Pancreas (tissue), 10 donors: ENCODE results near the gene ABCG2. TPM values are rescaled to one million over a fixed set of nuclear protein-coding genes. Genes with fewer than 3 reads are reported as not detected.

ENCODE experiments used
- ATAC-seq, 4 donors: fragments of 200-7000 bp; cut with Tn5 transposase; one replicate each; pipeline versions ENCODE4 v1.8.0 to v1.9.1; 2020; ENCODE audit warnings: mild to moderate bottlenecking in 4 of 4, moderate library complexity in 4 of 4
- DNase-seq, 6 donors: peaks; one replicate each; pipeline ENCODE4 v3.0.0-alpha.2; 2020
- FAIRE-seq: peaks from 2 replicates; lab custom pipeline; 2012; peaks lifted over from hg19 to GRCh38; lab: Jason Lieb, UNC
- H3K27ac ChIP-seq, 4 donors: fragments of 200-600 bp; sonication (generic); 1 replicate in 3 of 4; 2 replicates in 1 of 4; pipeline versions ENCODE4 v1.5.0 to v1.8.0; 2020
- H3K27me3 ChIP-seq, 4 donors: fragments of 200-600 bp; one replicate each; pipeline ENCODE4 v1.8.0; 2021
- H3K36me3 ChIP-seq, 3 donors: fragments of 200-600 bp; sonication (generic) in 1 of 3; one replicate each; pipeline versions ENCODE4 v1.5.0 to v1.8.0; 2020 to 2021
- H3K4me1 ChIP-seq, 3 donors: fragments of 200-600 bp; one replicate each; pipeline ENCODE4 v1.8.0; 2021
- H3K4me3 ChIP-seq, 4 donors: fragments of 200-600 bp; sonication (generic) in 2 of 4; one replicate each; pipeline versions ENCODE4 v1.5.0 to v1.8.0; 2020 to 2021
- H3K9me3 ChIP-seq, 4 donors: fragments of 200-600 bp; one replicate each; pipeline ENCODE4 v1.8.0; 2021
- WGBS, 2 donors: extraction: QIAGEN DNeasy Blood & Tissue Kit; methylation state at CpG; one replicate each; pipeline ENCODE4 v1.1.7; 2013; 5-methylcytosine and 5-hydroxymethylcytosine counted together
- intact Hi-C, 3 donors: fragments of 100-400 bp; cut with DNase I; formaldehyde crosslinking; loops; one replicate each; pipeline versions ENCODE4 v1.11.1 to v1.14.2; 2022
- polyA plus RNA-seq, 2 donors: library from polyadenylated mRNA; stranded (reverse); fragments of 200-250 nt; gene quantifications; one replicate each; pipeline ENCODE4 v1.2.3, GENCODE V29; 2013
- total RNA-seq, 6 donors: library from RNA; stranded (reverse); fragmentation: NEBNext Ultra II Directional in 4 of 6; extraction: Animal tissue kit (Norgen Biotek cat#: 25700) in 4 of 6; gene quantifications; one replicate each; pipeline versions ENCODE4 v1.2.1 to v1.2.4, GENCODE V29; 2021 to 2023
- TF ChIP-seq, protein P1 (sequence below), 4 donors: fragments of 200-600 bp; sonication (generic) in 3 of 4; IDR thresholded peaks; one replicate each; pipeline versions ENCODE4 v1.5.0 to v1.8.0; 2021; ENCODE audit warnings: antibody characterized with exemption in 4 of 4
- donor health status: healthy with polysubstance abuse.
- donor health status: DM: no; HTN: no; CAD: no; lungs with moderate emphysema.
- donor health status: DM: no; HTN: no; CAD: no.
- donor health status: control.
- donor health status: control.
- donor health status: Bipolar disorder and iron deficiency.
- donor health status: DM: yes; HTN: yes; CAD: no.
- donor health status: DM: no; HTN: no; CAD: no.
- donor health status: DM: no; HTN: no; CAD: no.
- donor health status: DM: yes; HTN: yes; CAD: no.

Gene ABCG2
- total and polyA plus RNA-seq, 8 donors, result 0.23 to 0.97 (median 0.45) TPM

DNA sequence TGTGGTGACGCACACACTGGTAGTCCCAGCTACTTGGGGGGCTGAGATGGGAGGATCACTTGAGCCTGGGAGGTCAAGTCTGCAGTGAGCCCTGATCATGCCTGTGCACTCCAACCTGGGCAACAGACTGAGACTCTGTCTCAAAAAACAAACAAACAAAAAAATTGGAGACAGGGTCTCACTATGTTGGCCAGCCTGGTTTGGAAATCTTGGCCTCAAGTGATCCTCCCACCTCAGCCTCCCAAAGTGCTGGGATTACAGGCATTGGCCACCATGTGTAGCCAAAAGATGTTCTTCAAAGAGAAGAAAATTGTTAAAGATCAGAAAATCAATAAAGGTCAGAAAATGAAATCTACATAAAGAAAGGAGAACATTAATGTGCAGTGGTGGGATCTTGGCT lies 41.7 kb upstream of the ABCG2 start:
- intact Hi-C loops, result loop anchor here in 1 of 3 donors (10.0 kb wide), 1 partner anchor 525 kb away; no protein-coding TSS in a partner anchor
- DNase-seq (no peak), FAIRE-seq (no peak), ATAC-seq (no peak)
- WGBS, 2 donors, result 93 to 94% methylated on average over 1 of the region's 1 CpG
- Histone ChIP-seq H3K27me3 (no peaks in the 10 kb centered on the region), H3K36me3 (no peaks in the 10 kb centered on the region), H3K9me3 (no peaks in the 10 kb centered on the region), H3K27ac (no peak overlapping the region), H3K4me3 (no peak overlapping the region), H3K4me1 (no peaks in the 10 kb centered on the region)
- TF ChIP-seq, protein P1, sequence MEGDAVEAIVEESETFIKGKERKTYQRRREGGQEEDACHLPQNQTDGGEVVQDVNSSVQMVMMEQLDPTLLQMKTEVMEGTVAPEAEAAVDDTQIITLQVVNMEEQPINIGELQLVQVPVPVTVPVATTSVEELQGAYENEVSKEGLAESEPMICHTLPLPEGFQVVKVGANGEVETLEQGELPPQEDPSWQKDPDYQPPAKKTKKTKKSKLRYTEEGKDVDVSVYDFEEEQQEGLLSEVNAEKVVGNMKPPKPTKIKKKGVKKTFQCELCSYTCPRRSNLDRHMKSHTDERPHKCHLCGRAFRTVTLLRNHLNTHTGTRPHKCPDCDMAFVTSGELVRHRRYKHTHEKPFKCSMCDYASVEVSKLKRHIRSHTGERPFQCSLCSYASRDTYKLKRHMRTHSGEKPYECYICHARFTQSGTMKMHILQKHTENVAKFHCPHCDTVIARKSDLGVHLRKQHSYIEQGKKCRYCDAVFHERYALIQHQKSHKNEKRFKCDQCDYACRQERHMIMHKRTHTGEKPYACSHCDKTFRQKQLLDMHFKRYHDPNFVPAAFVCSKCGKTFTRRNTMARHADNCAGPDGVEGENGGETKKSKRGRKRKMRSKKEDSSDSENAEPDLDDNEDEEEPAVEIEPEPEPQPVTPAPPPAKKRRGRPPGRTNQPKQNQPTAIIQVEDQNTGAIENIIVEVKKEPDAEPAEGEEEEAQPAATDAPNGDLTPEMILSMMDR (IDR thresholded peaks at IDR 0.05), result no peak

DNA sequence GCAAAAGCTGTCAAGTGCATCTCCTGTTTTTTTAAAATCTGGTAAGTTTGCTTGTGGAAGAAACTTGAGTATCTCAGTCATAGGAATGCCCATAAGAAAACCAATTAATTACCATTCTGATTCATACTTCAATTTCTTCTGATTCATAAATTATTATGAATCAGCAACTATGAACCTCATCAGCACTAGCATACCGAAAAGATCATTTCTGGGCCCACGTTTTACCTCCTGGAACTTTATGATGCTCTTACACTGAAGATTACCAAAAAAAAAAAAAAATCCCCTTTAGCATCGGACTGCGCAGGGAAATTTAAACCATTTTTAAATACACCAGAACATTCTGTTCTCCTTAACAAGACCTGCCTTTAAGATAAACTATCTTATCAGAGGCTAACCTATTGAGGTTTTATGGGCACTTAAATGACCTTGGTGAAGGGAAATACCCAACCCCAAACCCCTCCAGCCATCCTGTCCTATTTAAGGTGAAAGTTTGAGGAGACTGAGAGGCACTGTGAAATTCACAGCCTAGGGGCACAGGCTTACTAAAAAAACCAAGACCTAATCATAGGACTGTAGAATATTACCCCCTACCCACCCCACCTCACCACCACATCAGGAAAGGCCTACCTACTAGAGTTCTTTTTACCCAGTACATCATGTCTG lies 38.2 kb upstream of the ABCG2 start:
- no peaks in the 10 kb centered on the region for H3K27me3 ChIP-seq
- H3K9me3 ChIP-seq, result no peaks in the 10 kb centered on the region
- ATAC-seq (no peak), FAIRE-seq (no peak), DNase-seq (no peak)
- no peak overlapping the region for H3K4me3 ChIP-seq
- H3K27ac ChIP-seq, result no peak overlapping the region
- H3K36me3 ChIP-seq, result no peaks in the 10 kb centered on the region
- 75 to 88% methylated on average over 4 of the region's 4 CpGs for WGBS, 2 donors
- H3K4me1 ChIP-seq, result no peaks in the 10 kb centered on the region
- TF ChIP-seq, protein P1 (IDR thresholded peaks at IDR 0.05), result no peak
- intact Hi-C loops, result no loop called here

DNA sequence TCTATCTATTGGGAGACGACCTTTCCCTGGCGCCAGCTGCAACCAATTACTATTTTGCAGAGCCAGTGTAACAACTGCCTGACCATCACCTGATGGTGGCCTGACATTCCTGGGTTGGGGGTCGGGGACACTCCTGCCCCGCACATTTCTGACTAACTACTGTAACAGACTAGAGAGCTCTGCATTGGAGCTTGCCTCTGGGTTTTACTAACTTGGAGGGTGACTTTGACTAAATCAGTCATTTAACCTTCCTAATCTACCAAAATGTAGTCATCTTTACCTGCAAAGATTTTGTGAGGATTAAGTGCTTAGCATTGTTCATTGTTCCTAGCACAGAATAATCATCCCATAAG lies 37.5 kb upstream of the ABCG2 start:
- Histone ChIP-seq H3K9me3 (no peaks in the 10 kb centered on the region), H3K4me3 (no peak overlapping the region), H3K4me1 (no peaks in the 10 kb centered on the region), H3K36me3 (no peaks in the 10 kb centered on the region), H3K27ac (no peak overlapping the region), H3K27me3 (no peaks in the 10 kb centered on the region)
- TF ChIP-seq, protein P1 (IDR thresholded peaks at IDR 0.05), result no peak
- WGBS, 2 donors, result 70 to 72% methylated on average over 4 of the region's 4 CpGs
- intact Hi-C loops, result no loop called here
- DNase-seq, result no peak
- no peak for FAIRE-seq
- ATAC-seq, result no peak

DNA sequence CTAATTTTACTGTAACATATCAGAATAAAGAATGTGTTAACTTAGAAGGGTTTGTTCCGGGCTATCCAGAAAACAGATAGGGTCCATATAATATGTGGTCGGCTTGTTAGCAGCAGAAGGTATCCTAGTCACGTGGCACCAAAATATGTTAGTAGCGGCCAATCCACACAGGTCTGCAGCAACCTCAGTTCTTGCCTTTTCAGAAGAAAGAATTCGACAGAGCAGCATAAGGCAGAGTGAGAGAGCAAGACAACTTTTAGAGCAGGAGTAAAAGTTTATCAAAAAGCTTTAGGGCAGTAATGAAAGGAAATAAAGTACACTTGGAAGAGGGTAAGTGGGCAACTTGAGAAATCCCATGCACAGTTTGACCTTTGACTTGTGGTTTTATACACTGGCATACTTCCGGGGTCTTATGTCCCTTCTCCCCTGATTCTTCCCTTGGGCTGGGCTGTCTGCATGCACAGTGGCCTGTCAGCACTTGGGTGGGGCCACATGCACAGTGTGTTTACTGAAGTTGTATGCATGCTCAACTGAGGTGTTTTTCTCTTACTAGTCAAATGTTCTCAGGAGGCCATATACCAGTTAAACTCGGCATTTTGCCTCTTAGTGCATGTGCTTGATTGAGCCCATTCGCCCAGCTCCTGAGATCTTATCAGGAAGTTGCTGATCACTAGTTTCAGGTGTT lies 37.0 kb upstream of the ABCG2 start:
- no peak overlapping the region for H3K4me3 ChIP-seq
- H3K36me3 ChIP-seq, result no peaks in the 10 kb centered on the region
- no peaks in the 10 kb centered on the region for H3K9me3 ChIP-seq
- FAIRE-seq, result no peak
- WGBS, 2 donors, result 79% methylated on average over 8 of the region's 8 CpGs
- H3K27me3 ChIP-seq, result no peaks in the 10 kb centered on the region
- intact Hi-C loops, result no loop called here
- ATAC-seq, result no peak
- H3K27ac ChIP-seq, result no peak overlapping the region
- TF ChIP-seq, protein P1 (IDR thresholded peaks at IDR 0.05), result no peak
- DNase-seq, result no peak
- H3K4me1 ChIP-seq, result no peaks in the 10 kb centered on the region

DNA sequence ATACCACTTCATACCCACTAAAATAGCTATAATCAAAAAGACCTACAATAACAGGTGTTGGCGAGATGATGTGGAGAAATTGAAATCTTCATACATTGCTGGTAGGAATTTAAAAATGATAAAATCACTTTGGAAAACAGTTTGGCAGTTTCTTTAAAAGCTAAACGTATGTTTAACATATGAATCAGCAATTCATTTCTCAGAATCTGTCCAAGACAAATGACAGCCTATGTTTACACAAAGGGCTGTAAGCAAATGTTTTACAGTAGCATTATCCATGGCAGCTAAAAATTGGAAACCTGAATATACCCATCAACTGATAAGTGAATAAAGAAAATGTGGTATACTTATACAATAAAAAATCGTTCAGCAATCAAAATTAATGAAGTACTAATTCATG lies 33.0 kb upstream of the ABCG2 start:
- ATAC-seq (no peak), DNase-seq (no peak), FAIRE-seq (no peak)
- Histone ChIP-seq H3K9me3 (no peaks in the 10 kb centered on the region), H3K36me3 (no peaks in the 10 kb centered on the region), H3K27ac (no peak overlapping the region), H3K4me1 (no peaks in the 10 kb centered on the region), H3K27me3 (no peaks in the 10 kb centered on the region), H3K4me3 (no peak overlapping the region)
- intact Hi-C loops, result no loop called here
- 50 to 59% methylated on average over 3 of the region's 3 CpGs for WGBS, 2 donors
- TF ChIP-seq, protein P1 (IDR thresholded peaks at IDR 0.05), result no peak
